ENCODE results near the gene MAPRE3.
A peak's percentile ranks its signal among the peaks of the same experiment; 100 is the strongest.
"Not testable (repeated sequence)": the region's sequence is repeated elsewhere in the genome, so short reads cannot be mapped to it uniquely, and the experiment has no call there.

The MAPRE3 gene

DNA sequence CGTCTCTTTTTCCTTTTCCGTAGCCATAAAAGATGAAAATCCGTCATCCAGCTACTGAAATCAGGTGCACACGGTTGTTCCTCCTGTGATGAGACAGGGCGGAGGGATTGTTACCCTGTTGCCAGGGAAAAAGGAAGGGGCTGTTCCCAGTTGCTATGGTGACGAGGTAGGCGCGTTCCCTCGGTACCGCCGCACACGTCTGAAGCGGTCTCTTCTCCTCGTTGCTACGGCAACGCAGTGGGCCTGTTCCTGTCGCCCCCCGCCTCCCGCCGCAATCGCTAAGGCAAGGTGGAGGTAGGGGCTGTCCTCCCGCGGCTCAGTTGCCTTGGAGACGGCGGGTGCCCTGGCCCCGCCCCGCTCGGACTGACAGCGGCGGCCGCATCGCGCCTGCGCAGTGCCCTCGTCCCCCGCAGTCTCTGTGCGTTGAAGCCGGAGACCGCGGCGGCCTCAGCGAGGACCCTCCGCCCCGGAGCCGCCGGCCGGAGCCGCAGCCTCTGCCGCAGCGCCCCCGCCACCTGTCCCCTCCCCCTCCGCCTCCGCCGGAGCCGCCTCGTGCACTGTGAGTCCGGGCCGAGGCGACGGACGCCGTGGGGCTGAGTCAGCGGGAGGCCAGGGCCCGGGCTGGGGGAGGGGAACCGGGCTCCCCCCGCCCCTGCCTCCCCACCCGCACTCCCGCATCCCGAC, at the start of gene MAPRE3:
Gene MAPRE3 (plus strand): TSS at position 394 of the 684 bp plus-strand sequence. CDS start 51,582 bp downstream, outside the sequence.
- Histone ChIP-seq H3K4me3 (peak within 1 kb of the TSS; percentile 70), H3K9ac (no peak within 1 kb of the TSS), H3K27ac (no peak within 1 kb of the TSS), H4K20me1 (peaks cover 20% of the 10 kb centered on the region; the same call in 1 of the 2 replicates), H3K4me1 (peaks cover 14% of the 10 kb centered on the region), H3K36me3 (no peaks in the 10 kb centered on the region), H3K9me3 (no peaks in the 10 kb centered on the region), H3K4me2 (peak within 1 kb of the TSS; percentile 95), H3K27me3 (peaks cover 42% of the 10 kb centered on the region)
- TF ChIP-seq Cebpa-rat (IDR thresholded peaks at IDR 0.05), result no peak

DNA sequence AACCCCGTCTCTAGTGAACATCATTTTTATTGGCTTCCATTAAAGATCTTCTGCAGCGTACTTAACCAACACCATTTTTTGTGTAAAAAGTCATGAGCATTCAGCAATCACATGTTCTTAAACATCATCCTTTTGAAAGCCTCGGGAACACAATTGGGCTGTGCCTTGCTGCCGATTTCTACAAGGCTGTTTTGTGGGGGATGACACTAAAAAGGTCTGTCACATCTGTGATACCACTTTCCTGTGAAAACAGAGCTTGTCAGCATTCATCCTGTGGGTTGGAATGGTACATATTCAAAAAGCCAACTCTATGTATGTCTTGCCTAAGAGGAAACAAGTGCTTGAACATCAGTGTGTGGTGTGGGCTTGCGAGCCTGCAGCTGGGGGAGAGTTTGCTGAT, 49.1 kb upstream of the MAPRE3 start:
- Histone ChIP-seq H3K9ac (no peak overlapping the region), H3K27me3 (no peaks in the 10 kb centered on the region), H3K36me3 (no peaks in the 10 kb centered on the region), H3K27ac (no peak overlapping the region), H3K4me1 (peaks cover 3% of the 10 kb centered on the region; the same call in 1 of the 2 replicates), H3K4me3 (no peak overlapping the region), H3K9me3 (no peaks in the 10 kb centered on the region), H4K20me1 (no peaks in the 10 kb centered on the region), H3K4me2 (no peak overlapping the region)
- TF ChIP-seq Cebpa-rat (IDR thresholded peaks at IDR 0.05), result no peak

DNA sequence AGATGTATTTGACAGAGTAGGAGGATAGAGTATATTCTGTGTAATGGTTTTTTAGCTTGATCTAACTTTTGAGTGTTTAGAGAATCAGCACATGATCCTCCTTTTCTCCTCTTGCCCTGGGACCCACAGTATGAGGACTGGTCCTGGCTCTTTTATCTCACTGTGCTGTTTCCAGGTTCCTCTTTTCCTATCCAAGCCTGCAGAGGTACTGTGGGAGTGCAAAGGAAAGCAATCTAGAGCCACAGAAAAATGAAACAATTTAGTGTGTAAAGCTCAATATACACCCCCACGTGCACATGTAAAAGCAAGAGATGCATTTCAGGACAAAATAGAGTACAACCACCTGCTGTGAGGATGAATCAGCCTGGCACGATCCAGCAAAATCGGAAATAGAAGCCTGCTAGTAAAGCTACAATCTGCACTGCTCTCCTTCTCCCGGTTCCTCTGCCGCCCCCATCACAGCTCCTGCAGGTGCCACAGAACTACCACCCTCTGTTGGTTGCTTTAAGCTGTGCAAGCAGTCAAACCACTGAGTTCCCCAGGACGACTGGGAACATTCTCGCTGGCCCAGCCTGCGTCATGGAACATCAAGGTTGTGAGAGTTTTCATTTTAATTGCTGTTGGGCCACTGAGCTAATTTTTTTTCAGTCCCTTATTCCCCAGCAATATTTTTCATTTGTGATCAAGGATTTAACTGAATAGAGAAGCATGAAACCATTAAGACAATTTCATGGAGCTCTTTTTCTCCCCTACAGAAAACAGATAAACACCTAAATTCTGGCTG, 47.8 kb upstream of the MAPRE3 start:
- Histone ChIP-seq H3K9ac (no peak overlapping the region), H4K20me1 (no peaks in the 10 kb centered on the region), H3K9me3 (no peaks in the 10 kb centered on the region), H3K4me1 (peaks cover 3% of the 10 kb centered on the region; the same call in 1 of the 2 replicates), H3K36me3 (no peaks in the 10 kb centered on the region), H3K4me3 (no peak overlapping the region), H3K27ac (no peak overlapping the region), H3K27me3 (no peaks in the 10 kb centered on the region), H3K4me2 (no peak overlapping the region)
- TF ChIP-seq Cebpa-rat (IDR thresholded peaks at IDR 0.05), result no peak

DNA sequence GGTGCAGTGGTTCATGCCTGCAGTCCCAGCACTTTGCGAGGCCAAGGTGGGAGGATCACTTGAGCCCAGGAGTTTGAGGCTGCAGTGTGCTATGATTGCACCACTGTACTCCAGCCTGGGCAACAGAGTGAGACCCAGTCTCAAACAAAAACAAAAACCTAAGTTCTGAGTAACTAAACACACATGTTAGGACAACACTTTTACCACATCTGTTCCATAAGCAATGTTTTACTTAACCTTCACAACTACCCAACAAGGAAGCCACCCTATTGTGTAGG, 47.3 kb upstream of the MAPRE3 start:
- not testable (repeated sequence) for H3K4me2 ChIP-seq, H3K36me3 ChIP-seq, H4K20me1 ChIP-seq, H3K4me3 ChIP-seq, H3K9me3 ChIP-seq, H3K4me1 ChIP-seq, H3K27ac ChIP-seq, H3K9ac ChIP-seq, H3K27me3 ChIP-seq

DNA sequence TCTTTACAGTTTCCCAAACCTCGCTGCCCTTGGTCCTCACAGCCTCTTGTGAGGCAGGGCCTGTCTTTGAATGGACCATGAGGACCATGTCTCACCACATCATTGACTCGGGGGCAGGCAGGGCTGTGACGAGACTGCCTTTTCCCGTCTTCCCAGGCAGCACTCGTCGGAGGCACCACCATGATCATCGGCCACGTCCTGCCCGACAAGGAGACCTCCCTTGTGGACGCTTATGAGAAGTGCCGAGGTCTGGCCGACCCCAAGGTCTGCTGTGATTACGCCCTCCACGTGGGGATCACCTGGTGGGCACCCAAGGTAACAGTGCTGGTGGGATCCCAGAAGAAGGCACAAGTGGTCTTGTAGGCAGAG, 45.7 kb upstream of the MAPRE3 start:
- no peak overlapping the region for H3K4me3 ChIP-seq
- H4K20me1 ChIP-seq, result no peaks in the 10 kb centered on the region
- H3K4me2 ChIP-seq, result no peak overlapping the region
- H3K9ac ChIP-seq, result no peak overlapping the region
- H3K27me3 ChIP-seq, result no peaks in the 10 kb centered on the region
- no peak overlapping the region for H3K27ac ChIP-seq
- peaks cover 3% of the 10 kb centered on the region; the same call in 1 of the 2 replicates for H3K4me1 ChIP-seq
- no peak for TF ChIP-seq Cebpa-rat (IDR thresholded peaks at IDR 0.05)
- H3K9me3 ChIP-seq, result no peaks in the 10 kb centered on the region
- H3K36me3 ChIP-seq, result no peaks in the 10 kb centered on the region

DNA sequence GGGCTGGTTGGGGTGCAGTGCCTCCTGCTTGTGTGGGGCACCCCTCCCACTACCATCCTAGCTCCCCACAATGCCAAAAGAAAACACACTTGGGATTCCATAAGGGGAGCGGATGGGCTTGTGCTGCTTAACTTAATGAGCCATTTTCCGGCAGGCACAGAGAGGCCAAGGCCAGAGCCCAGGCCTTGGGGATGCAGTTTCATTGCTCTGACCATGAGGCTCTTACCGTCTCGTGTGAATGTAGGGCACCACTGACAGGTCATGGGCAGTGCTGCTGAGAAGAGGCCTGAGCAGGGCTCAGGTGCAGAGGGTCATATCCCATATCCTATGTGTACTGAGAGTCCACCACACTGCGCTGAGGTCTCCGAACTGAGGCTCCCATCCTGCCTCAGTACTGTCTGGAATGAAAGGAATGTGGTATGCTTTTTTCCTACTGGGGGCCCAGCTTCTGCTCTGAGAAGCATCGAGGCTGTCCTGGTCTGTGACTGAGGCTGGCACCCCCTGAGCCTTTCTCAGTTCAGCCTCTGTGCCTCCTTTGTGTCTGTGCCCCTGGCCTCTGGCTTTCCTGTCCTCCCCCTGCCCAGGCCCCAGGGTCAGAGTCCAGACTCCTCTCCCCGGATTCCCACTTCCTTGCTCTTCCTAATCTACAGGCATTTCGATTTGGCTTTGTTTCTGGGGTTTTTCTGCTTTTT, 45.2 kb upstream of the MAPRE3 start:
- H3K4me2 ChIP-seq, result no peak overlapping the region
- H3K9ac ChIP-seq, result no peak overlapping the region
- no peaks in the 10 kb centered on the region for H3K36me3 ChIP-seq
- H3K4me1 ChIP-seq, result peaks cover 3% of the 10 kb centered on the region; the same call in 1 of the 2 replicates
- no peak overlapping the region for H3K4me3 ChIP-seq
- H4K20me1 ChIP-seq, result no peaks in the 10 kb centered on the region
- H3K27ac ChIP-seq, result no peak overlapping the region
- TF ChIP-seq Cebpa-rat (IDR thresholded peaks at IDR 0.05), result no peak
- H3K9me3 ChIP-seq, result no peaks in the 10 kb centered on the region
- H3K27me3 ChIP-seq, result no peaks in the 10 kb centered on the region

DNA sequence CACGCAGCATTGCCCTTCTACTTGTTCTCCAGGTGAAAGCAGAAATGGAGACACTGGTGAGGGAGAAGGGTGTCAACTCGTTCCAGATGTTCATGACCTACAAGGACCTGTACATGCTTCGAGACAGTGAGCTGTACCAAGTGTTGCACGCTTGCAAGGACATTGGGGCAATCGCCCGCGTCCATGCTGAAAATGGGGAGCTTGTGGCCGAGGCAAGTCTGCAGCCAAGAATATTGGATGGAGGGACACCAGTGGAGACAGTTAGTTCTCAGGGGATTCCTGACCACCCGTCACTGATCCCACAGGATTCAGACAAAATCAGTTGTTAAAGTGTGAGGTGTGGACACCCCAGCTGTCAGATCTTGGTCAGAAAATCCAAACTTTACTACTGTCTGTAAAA, 43.2 kb upstream of the MAPRE3 start:
- no peak overlapping the region for H3K9ac ChIP-seq
- TF ChIP-seq Cebpa-rat (IDR thresholded peaks at IDR 0.05), result no peak
- H3K36me3 ChIP-seq, result no peaks in the 10 kb centered on the region

DNA sequence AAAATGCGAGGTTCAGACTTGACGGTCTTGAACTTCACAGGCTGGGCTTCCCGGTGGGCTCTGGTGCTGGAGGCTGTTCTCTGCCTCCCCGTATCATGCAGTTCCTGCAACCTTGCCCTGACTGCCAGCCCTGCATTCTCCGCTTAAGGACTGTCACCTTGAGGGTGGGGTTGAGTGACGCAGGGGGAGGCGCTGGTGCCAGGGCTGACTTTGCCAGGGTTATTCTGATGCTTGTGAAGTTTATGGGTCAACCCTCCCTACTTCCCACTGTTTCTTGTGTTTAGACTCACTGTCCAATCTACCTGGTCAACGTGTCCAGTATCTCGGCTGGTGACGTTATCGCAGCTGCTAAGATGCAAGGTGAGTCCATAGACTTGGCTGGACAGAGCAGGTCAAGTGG, 37.5 kb upstream of the MAPRE3 start:
- Histone ChIP-seq H4K20me1 (no peaks in the 10 kb centered on the region), H3K27ac (no peak overlapping the region), H3K9me3 (no peaks in the 10 kb centered on the region), H3K27me3 (no peaks in the 10 kb centered on the region), H3K4me3 (no peak overlapping the region), H3K4me1 (no peaks in the 10 kb centered on the region), H3K9ac (no peak overlapping the region), H3K4me2 (no peak overlapping the region), H3K36me3 (no peaks in the 10 kb centered on the region)
- TF ChIP-seq Cebpa-rat (IDR thresholded peaks at IDR 0.05), result no peak

More for the DNA sequence above, 43.2 kb upstream of the MAPRE3 start:
- Histone ChIP-seq H3K27me3 (no peaks in the 10 kb centered on the region), H3K4me2 (no peak overlapping the region), H3K4me1 (peaks cover 3% of the 10 kb centered on the region; the same call in 1 of the 2 replicates), H3K9me3 (no peaks in the 10 kb centered on the region), H4K20me1 (no peaks in the 10 kb centered on the region), H3K27ac (no peak overlapping the region), H3K4me3 (no peak overlapping the region)

DNA sequence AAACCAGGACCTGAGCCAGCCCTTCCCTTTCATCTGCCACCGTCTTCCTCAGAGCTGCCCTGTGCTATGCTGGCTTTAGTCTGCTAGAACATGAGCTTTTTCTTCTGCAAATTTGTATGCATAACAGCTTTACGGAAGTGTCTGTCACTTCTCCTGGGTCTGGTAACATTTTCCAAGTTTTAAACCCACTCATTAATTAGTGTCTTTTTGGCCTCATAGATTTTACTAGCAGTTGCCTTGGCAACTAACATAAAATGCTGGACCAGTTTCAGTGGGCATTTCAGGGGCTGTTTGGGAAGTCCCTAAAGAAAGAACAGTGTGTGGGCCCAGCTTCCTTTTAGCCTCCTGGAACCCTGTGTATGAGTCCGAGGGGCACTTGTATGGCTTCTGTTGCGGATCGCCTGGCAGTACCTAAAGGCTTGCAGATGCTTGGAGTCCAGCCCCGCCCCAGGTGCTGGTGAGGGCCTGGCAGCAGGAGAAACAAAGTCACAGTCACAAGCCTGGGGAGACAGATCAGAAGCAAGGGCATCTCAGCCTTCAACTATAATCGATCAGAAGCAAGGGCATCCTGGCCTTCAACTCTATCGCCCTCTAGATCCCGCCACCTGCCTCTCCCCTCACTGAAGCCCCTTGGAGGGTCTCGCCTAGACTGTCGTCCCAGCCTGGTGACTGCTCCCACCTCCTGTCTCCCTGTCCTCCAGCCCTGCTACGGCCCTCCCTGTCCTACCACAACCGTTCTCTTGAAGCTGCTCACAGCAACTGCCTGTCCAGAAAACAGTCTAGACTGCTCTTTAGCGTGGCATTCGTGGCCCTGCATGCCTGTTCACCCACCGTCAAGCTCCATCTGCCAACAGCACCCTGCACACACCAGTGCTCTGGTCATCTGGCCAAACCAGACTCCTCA, 36.8 kb upstream of the MAPRE3 start:
- Histone ChIP-seq H4K20me1 (no peaks in the 10 kb centered on the region), H3K4me3 (no peak overlapping the region), H3K4me2 (no peak overlapping the region), H3K36me3 (no peaks in the 10 kb centered on the region), H3K9ac (no peak overlapping the region), H3K27ac (no peak overlapping the region), H3K27me3 (no peaks in the 10 kb centered on the region), H3K4me1 (no peaks in the 10 kb centered on the region), H3K9me3 (no peaks in the 10 kb centered on the region)
- TF ChIP-seq Cebpa-rat (IDR thresholded peaks at IDR 0.05), result no peak
